LHCN-M2 (cell line): ENCODE data around the gene ARHGEF1. TPM values are rescaled to one million over a fixed set of nuclear protein-coding genes. Genes with fewer than 3 reads are reported as not detected.
A peak's percentile ranks its signal among the peaks of the same experiment; 100 is the strongest.

Experiments used
- DNase-seq: peaks from one replicate; pipeline ENCODE4 v3.0.0-alpha.2; 2012; ENCODE audit warnings: low read depth
- polyA plus RNA-seq: library from polyadenylated mRNA; unstranded; fragments of >200 nt; gene quantifications from one replicate; pipeline ENCODE4 v1.2.1, GENCODE V29; 2012; ENCODE audit warnings: missing spikeins
- total RNA-seq: library from RNA; depleted of rRNA; stranded (reverse); fragments of >200 nt; gene quantifications from 2 replicates; pipeline ENCODE4 v1.2.3, GENCODE V29; 2014; rRNA removed

ARHGEF1 gene, protein sequence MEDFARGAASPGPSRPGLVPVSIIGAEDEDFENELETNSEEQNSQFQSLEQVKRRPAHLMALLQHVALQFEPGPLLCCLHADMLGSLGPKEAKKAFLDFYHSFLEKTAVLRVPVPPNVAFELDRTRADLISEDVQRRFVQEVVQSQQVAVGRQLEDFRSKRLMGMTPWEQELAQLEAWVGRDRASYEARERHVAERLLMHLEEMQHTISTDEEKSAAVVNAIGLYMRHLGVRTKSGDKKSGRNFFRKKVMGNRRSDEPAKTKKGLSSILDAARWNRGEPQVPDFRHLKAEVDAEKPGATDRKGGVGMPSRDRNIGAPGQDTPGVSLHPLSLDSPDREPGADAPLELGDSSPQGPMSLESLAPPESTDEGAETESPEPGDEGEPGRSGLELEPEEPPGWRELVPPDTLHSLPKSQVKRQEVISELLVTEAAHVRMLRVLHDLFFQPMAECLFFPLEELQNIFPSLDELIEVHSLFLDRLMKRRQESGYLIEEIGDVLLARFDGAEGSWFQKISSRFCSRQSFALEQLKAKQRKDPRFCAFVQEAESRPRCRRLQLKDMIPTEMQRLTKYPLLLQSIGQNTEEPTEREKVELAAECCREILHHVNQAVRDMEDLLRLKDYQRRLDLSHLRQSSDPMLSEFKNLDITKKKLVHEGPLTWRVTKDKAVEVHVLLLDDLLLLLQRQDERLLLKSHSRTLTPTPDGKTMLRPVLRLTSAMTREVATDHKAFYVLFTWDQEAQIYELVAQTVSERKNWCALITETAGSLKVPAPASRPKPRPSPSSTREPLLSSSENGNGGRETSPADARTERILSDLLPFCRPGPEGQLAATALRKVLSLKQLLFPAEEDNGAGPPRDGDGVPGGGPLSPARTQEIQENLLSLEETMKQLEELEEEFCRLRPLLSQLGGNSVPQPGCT
- 58.2 and 68.2 TPM in 2 replicates for total RNA-seq
- polyA plus RNA-seq, result 42.9 TPM

DNA sequence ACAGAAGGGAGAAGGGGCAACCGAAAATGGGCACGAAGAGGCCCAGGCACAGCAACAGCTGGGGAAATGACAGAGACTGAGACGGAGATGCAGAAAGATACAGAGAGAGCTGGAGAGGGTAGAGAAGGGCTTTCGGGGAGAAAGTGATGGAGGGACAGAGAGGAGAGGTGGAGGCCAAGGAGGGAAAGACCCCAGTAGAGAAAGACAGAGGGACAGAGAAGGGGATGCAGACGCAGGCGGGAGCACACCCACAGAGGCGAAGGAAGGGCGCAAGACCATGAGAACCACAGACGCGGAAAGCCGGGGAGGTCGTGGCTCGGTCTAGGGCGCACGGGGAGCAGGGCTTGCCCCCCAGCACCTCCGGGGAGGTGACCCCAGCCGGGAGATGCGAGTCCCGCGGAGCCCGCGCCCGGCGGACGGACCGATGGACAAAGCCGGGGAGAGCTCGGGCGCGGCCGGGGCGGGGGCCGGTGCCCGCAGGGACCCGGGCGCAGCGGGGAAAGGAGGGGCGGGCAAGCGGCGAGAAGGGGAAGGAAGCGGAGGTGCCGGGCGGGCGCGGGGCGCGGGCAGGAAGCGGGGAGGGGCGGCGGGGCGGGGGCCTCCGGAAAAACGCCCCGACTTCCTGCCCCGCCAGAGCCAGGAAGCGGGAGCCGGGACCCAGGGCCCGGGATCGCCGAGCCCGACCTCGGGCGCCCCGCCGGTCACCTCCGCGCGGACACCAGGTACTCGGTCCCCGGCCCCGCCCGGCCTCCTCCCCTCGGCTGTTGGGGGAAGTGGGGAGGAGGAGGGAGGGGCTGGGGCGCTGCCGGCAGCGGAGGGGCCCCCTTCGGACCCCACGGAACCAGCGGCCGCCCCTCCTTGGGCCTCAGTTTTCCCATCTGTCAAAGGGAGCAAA is at the start of gene ARHGEF1:
Gene ARHGEF1 (plus strand): TSS at position 617 of the 895 bp plus-strand sequence. CDS start 4,899 bp downstream, outside the sequence.
- DNase-seq, result no peak

DNA sequence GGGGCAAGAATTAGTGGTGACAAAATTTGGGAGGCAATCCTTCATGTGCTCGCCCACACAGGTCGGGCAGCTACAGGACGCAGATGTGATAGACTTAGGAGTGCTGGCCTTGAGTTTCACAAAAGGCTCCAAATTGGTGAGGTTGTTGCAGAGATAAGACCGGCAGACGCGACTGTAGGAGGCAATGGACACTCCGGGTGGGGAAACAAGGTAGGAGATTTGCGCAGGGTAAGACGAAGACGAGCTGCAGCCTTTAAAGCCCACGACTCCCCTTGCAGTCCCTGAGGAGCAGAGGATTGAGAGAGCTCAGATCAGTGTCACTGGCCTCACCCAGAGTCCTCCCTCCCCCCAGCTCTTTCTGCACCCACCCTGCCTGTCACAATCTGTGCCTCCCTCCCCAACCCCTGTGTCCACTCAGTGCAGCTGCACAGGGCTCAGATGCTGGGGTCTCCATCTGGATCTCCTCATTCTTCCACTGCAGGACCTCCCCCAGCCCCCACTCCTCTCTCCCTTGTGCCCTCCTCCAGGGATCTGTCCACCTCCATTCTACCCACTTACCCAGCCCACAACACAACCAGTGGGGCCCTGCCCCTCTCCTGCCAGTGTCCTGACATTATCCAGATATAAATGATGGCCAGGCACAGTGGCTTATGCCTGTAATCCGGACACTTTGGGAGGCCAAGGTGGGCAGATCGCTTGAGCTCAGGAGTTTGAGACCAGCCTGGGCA is 44.8 kb upstream of the ARHGEF1 start:
- DNase-seq, result no peak

DNA sequence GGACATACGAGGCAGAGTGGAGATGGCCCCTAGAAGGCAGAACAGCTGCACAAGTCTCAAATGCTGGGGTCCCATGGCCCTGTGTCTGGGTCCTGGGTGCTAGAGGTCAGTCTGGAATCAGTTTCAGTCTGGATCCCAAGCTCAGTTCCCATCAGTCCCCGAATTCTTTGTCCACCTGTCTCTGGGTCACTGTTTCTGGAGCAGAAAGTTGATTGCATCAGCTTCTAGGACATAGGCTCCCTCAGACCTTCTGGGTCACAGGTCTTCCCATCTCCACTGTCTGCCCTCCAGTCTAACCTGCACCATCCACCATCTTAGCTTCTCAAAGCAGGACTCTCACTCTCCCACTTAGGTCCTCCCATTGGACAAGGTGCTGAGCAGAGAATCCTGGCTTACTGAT is 43.8 kb upstream of the ARHGEF1 start:
- DNase-seq, result no peak

DNA sequence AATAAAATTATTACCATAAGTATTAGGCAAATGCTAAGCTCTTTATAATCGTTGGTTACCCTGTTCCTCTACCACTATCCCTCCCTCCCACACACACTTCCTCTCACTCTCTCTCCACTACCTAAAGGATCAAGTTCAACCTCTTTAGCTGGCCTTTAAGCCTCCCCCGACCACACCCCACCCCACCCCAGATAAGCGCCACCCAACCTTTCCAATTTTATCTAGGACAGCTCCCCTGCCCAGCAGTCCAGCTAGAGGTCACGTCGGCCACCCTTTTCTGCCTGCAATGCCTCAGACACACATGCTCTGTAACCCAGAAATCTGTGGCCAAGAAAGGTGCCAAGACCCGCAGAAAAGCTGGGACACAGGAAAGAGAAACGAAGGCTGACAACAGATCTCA is 39.6 kb upstream of the ARHGEF1 start:
- DNase-seq, result no peak

DNA sequence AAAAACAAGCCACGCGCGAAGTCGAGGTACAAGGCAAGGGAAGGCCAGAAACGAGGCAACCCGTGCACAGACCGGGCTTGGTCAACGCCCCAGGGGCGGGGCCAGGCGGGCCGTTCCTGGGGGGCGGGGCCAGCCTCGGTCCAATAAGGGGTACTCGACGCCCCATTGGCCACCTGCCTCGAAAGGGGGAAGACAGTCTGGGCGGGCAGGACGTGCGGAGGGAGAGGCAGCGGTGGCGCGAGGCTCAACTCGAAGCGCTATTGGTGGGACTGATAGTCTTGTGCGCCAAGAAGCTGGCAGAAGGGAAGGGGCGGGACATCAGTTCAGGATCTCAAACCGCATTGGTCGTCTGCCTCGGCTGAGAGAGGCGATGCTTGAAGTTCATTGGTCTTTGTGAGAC is 38.4 kb upstream of the ARHGEF1 start, which contains the start of gene LYPD4:
Gene LYPD4 (minus strand): TSS at position 83 of the 400 bp plus-strand sequence. CDS start 5,398 bp downstream, outside the sequence.
- no peak for DNase-seq

DNA sequence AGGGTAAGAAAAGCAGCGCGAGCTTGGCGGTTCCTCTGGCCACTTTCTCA is 38.2 kb upstream of the ARHGEF1 start, which contains the start of gene DMRTC2:
Gene DMRTC2 (plus strand): TSS at position 42 of the 50 bp plus-strand sequence. CDS start 2,387 bp downstream, outside the sequence.
- DNase-seq, result no peak

DNA sequence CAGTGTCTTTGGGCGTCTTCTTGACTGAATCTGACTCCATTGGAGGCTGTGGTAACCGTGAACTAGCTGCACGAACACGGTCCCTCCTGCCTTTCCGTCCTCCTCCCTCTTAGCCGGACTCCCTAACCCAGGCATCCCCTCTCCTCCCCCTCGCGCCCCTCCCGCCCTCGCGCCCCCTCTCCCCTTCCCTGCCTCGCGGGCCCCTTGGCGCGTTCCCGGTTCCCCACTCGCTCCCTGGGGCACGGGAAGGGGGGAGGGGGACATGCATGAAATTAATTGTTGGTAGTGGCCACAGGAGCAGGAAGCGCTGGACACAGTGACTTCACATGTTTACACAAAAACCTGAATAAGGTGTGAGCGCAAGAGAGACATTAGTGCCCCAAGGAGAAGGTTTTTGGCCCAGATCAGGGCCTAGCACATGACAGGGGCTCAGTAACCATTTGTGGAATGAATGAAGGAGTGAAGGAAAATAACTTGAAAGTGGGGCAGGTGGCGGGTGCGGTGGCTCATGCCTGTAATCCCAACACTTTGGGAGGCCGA is 37.9 kb upstream of the ARHGEF1 start:
- DNase-seq, result no peak

DNA sequence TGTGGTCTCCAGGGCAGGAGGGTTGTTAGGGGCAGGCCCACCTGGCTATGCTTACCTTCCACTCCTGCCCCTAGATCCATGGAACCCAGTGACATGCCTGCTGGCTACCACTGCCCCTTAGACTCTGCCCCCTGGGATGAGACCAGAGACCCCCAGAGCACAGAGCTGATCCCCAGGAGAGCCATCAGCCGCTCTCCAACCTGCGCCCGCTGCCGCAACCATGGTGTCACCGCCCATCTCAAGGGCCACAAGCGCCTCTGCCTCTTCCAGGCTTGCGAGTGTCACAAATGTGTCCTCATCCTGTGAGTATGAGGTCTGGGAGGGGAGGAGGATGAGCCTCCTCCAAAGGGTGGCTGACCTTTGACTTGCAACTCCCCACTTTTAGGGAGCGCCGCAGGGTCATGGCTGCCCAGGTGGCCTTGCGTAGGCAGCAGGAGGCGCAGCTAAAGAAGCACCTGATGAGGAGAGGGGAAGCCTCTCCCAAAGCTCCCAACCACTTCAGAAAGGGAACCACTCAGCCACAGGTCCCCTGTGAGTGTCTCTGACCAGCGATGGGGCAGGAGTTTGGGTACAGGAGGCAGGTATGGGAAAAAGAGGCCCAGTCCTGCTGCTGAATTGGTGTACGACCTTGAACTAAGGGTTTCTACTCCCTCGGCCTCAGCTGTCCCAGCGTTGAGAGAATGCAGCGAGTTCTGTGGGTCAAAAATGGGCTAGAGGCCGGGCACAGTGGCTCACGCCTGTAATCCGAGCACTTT is 35.5 kb upstream of the ARHGEF1 start:
- no peak for DNase-seq

DNA sequence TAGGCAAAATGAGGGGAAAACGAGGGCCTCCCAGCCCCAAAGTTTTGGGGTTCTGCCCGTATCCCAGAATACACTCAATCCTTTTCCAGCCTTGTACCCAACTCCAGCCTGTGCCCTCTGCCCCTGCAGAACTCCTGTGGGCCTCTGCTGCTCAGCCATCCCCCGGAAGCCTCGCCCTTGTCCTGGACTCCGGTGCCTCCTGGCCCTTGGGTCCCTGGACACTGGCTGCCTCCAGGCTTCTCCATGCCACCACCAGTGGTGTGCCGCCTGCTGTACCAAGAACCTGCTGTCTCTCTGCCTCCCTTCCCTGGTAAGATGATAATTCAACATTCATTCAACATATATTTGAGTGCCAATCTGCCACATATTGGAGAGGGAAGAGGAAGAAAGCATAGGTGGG is 34.3 kb upstream of the ARHGEF1 start:
- no peak for DNase-seq

DNA sequence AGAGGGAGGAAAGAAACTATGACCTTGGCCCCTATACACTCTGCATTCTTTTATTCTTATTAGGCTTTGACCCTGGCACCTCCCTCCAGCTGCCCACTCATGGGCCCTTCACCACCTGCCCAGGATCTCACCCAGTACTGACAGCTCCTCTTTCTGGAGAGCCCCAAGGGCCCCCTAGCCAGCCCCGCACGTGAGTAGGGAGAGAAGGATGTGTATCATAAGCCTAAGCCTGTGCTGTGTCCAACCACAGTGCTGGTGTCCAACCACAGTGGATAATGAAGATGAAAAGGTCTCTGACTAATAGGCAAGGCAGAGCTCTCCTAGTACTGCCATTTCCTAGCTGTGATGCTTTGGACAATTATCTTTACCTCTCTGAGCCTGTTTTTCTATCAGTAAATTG is 33.9 kb upstream of the ARHGEF1 start:
- DNase-seq, result peak; percentile 33

DNA sequence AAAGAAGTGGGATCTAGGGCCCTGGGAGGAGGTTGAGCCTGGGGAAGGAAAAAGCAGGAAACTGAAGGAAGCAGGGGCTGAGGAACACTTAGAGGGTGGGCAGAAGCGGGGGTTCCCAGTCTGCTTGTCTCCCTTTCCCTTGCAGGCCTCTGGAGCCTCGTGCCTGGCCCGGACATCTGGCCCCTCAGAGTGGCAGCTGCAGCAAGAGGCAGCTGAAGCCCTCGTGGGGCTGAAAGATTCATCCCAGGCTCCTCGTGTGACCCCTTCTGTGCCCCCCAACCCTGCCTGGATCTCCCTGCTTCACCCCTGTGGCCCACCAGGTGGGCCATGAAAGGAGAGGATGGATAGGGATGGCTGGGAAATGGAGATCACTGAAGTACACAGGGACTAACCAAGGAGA is 32.6 kb upstream of the ARHGEF1 start:
- no peak for DNase-seq

DNA sequence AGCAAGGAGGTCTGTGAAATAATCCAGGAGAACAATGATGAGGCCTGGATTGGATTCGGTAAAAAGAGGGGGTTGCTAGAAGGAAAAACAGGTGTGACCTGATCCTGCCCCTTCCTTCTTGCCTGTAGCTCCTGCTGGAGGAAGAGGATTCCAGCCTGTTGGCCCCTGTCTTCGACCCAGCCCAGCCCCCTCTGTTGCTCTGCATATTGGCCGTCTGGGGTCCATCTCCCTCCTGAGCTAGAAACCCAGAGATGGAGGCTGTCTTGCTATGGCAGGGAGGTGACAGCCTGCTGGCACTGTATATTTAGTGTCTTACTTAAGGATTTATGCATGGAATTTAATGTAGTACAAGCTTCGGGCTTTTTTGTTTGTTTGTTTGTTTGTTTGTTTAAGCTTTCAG is 31.5 kb upstream of the ARHGEF1 start:
- no peak for DNase-seq

DNA sequence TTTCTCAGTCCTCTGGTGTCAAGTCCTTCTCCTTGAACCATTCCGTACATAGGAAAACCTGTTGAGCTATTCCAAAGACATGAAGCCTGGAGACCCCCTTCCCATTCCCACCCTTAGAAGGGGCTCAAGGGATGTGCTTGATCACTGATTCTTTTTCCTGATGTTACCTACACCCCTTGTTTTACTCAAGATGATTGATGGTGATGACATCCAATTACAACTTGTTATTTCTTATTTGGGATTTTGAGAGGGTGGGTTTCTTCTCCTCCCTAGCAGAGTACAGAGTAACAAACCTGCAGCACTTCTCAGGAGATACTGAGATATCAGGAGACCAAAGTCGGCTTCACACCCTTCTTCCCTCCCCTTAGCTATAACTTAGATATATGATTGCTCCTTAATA is 29.6 kb upstream of the ARHGEF1 start:
- no peak for DNase-seq

DNA sequence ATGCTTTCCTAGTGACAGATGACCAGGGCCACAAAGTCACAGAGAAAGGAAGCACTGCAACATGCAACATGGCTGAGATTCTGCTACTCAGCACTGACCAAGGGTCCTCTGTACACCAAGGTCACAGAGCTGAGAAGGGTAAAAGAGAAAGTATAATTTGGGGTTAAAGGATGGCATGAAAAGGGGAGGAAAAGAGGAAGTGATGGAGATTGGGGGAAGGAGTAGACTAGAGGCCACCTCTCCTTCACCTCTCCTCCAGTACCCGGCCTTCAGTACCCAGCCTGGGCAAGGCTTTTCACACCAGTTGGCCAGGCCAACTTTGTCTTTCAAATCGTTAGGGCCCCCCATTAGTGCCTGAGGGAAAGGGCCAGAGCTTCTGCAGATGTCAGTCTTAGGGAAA is 29.2 kb upstream of the ARHGEF1 start:
- DNase-seq, result no peak

DNA sequence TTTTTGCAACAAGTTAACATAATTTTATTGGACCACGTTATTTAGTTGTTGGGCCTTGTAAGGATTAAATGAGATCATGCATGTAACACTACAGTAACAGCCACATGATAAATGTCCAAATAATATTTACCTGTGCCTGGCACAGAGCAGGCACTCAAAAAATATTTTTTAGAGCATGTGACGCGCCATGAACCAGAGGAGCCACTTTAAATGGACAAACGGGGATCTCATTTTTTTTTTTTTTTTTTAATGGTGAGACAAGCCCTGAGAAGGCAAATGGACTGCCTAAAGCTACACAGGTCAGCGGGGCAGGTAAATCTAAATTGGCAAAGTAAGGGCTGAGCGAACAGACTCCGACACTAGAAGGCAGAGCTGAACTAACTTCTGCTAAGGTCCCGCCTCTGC is 23.8 kb upstream of the ARHGEF1 start:
- DNase-seq, result no peak

DNA sequence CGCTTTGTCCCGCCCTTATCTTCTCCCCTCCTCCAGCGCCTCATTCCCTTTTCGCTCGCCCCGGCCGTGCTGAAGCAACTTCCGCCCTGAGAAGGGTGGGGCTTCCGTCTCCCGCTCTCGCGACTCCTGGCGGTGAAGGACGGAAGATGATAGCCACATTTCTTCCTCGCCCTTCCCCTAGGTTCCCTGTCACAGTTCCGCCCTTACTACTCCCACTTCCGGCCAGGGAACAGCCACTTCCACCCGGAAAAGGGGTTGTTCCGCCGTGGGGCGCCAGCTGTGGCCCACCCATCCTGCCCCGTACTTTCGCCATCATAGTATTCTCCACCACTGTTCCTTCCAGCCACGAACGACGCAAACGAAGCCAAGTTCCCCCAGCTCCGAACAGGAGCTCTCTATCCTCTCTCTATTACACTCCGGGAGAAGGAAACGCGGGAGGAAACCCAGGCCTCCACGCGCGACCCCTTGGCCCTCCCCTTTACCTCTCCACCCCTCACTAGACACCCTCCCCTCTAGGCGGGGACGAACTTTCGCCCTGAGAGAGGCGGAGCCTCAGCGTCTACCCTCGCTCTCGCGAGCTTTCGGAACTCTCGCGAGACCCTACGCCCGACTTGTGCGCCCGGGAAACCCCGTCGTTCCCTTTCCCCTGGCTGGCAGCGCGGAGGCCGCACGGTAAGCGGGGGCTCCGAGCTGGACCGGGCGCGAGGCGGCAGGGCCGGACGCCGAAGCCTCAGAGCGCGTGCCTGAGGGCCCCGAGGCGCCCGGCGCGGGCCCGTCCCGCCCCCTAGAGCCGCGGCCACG is 23.2 kb upstream of the ARHGEF1 start, which contains the start of gene RPS19:
Gene RPS19 (plus strand): TSS at position 638 of the 801 bp plus-strand sequence. CDS start 520 bp downstream, outside the sequence.
- peak; percentile 98 for DNase-seq

DNA sequence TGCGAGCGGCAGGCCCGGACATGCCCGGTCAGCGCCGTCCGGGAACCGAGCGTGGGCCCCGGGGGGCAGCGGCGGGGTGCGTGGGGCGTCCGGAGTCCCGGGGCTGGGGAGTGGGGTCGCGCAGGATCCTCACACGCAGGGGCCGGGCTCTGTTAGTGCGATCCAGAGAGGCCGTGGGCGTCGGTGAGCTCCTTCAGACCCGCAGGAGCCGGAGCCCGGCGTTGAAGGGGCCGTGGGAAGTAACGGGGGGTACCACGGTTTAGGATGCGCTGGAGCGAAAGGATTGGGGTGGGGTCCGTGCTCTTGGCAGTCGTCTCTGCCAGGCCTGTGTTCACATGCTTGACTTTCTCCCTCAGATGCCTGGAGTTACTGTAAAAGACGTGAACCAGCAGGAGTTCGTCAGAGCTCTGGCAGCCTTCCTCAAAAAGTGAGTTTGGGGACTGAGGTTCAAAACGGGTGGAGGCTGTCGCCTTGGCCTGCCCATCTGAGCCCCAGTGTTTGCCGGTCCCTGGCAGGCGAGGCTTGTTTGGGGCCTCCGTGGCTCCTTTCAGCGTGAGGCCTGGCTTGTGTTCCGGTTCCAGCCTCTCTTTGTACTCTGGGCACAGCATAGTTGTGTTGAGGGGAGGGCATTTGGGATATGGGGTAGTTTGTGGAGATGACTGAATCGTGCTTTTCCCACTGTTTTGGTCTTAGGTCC is 22.4 kb upstream of the ARHGEF1 start:
- DNase-seq, result no peak

DNA sequence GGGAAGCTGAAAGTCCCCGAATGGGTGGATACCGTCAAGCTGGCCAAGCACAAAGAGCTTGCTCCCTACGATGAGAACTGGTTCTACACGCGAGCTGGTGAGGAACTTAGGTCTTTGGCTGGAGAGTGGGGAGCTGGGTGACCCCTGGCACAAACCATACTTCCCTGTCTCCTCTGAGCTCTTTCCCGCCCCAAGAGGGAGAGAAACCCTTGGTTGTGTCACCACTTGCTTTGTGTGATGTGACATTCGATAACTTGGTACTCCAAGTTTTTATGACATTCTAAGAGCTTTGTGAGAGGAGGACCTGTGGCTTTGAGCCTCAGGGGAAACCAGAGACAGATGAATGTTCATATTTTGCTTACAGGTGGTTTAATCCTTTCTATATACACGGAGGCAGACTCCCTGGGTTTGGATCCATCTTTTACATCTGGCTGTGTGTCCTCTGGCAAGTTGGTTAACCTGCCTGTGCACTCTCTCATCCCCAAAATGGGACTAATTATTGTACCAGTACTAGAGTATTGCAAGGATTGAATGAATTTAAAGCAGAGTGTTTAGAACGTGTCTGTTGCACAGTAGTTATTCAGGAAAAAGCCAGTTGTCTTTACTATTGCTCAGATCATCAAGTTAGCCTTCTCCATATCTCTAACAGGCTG is 21.7 kb upstream of the ARHGEF1 start:
- no peak for DNase-seq
